LNCaP clone FGC (cell line): Measurements from ENCODE around the gene SFRP4.

Experiments used
- DNase-seq: peaks from one replicate; pipeline ENCODE4 v3.0.0-alpha.2; 2011; ENCODE audit warnings: low read depth
- H3K4me3 ChIP-seq: 2 replicates; pipeline ENCODE4 v1.5.1; 2011; ENCODE audit warnings: mild to moderate bottlenecking, low read depth, low read length, control low read depth
- TF ChIP-seq, protein P1 (sequence below): IDR thresholded peaks from 2 replicates; pipeline ENCODE4 v1.5.1; 2012; ENCODE audit warnings: mild to moderate bottlenecking; ENCODE audit not compliant: control insufficient read depth, insufficient read depth; ENCODE audit errors: extremely low read depth

SFRP4 gene

DNA sequence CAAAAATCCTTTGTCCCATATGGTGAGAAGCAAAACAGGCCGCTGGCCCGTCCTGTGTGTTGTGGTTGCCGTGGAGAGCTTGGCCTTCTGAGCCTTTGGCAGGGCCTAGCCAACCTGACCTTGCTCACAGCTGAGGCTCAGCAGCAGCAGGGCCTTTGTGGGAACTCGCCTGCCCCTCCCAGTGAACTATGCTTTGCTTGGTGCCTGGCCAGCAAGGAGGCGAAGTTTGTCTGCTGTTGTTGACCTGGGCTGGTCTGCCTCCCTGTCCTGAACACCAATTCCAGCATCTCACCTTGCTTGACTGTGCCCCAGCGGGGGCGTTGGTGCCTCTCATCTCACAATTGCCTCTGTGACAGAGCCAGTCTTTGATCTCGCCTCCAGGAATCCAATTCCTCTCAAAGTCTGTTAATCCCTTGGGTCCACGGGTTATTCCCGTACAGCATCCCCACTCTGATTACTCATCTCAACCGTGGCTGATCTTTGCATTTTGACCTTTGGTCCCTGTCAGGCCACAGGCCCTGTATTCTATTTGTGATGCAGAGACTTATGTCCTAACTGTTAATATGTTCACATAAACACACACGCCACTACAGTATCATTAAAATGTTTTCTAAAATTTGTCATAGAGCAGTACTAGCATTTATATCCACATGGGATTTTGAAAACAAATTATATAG is 26.5 kb upstream of the SFRP4 start:
- no peak overlapping the region for H3K4me3 ChIP-seq
- no peak for DNase-seq
- TF ChIP-seq, protein P1, sequence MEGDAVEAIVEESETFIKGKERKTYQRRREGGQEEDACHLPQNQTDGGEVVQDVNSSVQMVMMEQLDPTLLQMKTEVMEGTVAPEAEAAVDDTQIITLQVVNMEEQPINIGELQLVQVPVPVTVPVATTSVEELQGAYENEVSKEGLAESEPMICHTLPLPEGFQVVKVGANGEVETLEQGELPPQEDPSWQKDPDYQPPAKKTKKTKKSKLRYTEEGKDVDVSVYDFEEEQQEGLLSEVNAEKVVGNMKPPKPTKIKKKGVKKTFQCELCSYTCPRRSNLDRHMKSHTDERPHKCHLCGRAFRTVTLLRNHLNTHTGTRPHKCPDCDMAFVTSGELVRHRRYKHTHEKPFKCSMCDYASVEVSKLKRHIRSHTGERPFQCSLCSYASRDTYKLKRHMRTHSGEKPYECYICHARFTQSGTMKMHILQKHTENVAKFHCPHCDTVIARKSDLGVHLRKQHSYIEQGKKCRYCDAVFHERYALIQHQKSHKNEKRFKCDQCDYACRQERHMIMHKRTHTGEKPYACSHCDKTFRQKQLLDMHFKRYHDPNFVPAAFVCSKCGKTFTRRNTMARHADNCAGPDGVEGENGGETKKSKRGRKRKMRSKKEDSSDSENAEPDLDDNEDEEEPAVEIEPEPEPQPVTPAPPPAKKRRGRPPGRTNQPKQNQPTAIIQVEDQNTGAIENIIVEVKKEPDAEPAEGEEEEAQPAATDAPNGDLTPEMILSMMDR: no peak

DNA sequence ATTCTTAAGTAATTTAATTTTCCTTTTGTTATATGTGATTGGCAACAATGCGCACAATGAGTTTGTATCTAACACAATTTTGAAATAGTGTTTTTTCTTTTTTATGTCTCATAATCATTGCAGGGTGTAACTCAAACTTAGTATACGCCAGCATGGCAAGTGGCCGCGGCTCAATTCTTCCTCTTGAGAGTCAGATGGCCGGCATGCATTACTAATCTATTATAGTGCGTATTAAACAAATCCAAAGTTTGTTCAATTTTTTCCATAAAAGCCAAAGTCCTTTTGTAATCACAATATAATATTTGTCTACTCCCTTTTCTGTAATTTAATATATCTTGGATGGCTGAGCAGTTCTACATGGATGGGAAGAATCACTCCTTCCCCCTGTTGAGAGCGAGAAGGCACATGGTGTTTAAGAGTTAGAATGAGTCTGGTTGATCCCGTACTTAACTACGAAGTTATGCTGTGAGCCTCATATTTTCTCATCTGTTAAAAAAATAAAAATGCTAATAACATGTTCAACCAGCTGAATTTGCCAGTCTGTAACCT is 16.5 kb upstream of the SFRP4 start:
- TF ChIP-seq, protein P1: no peak
- H3K4me3 ChIP-seq: no peak overlapping the region
- DNase-seq: no peak

DNA sequence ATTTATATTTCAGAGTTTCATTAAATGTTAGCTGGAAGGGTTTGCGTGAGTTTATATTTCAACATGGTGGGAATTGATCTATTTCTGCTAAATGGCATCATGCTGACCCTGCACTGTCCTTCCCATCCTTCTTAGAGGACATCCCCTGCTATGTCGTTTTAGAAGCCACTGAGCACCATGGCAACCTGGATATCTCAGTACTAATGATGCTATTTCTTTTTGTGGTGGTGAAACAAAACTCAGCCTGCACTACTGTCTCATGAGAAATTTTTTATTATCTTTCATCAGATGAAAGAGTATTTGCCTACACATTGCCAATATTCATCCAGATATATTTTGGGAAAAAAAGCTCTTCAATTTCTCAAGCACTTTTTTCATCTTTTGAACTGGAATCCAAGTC is 15.9 kb upstream of the SFRP4 start:
- H3K4me3 ChIP-seq: no peak overlapping the region
- no peak for DNase-seq
- TF ChIP-seq, protein P1: no peak

DNA sequence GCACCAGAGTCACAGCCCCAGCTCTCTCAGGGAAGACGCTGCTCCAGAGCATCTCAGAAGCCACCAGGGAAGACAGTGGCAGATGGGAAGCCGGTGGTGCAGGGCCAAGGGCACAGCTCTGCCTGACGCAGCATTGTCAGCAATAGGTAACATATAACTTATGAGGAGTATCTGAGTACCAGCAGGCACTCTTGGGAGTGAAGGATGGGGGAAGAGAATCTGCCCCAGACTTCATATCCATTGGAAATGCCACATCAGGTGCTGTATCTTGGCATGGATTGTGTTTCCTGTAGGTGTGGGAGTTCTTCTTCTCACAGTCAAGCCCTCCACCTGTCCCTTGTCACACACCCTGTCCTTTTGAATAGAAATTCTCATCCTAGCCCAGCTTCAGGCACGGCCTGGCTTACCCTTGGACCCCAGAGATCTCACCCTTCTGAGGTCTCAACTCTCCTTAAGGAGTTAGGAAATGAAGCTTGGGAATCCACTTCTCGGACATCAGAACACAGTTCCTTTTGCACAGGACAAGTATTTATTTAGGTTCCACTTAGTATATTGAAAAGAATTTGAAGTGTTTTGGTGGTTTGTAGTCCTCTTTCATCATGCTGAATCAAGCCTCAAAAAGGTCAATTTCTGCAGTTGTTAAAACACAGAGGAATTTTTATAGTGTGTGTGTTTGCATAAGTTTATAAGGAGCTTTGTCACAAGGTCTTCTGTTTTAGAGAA is 13.8 kb upstream of the SFRP4 start:
- DNase-seq: no peak
- TF ChIP-seq, protein P1: no peak
- no peak overlapping the region for H3K4me3 ChIP-seq

DNA sequence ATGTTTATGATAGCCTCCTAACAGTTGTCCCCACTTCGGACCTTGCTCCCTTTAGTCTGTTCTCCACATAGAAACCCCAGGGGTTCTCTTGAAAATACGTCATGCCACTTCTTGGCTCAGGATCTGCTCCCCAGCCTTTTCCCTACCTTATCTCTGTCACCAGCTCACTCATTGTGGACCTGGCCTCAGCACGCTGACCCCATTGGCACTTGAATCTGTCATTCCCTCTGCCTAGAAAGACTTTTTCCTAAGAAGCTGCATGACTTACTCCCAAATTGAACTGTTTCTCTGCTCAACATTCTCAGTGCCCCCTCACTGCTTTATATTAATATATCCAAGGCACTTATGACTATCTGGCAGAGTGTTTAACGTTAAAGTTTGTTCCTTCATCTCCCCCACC is 12.3 kb upstream of the SFRP4 start:
- TF ChIP-seq, protein P1: no peak
- no peak overlapping the region for H3K4me3 ChIP-seq
- DNase-seq: no peak

DNA sequence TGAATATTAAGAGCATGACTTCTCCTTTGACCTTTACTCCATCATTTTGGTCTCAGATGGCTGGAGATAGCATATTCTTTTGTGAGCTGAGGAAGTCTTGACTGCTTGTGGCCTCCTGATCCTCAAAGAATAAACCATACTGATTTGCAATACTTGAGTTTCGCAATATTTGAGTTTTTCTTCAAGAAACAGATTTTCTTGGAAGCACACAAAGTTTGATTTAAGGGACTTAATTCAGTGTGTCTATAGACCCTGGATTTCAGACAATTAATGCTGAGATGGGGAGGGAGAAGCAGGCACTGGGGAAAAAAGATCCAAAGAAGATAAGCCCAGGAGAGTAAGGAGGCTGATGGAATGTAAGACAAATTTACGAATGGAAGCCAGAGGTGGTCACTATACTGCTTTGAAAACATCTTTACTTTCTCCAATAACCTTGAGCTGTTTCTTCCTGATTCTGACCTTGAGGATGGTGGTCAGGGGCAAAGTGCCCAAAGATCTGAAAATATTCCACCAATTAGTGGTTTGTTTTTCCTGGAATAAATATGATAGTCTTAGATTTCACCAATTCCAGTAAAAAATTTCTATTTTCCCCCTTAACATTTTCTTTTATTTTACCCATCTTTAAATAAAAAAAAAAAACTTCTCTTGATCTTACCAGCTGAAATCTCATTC is 11.3 kb upstream of the SFRP4 start:
- TF ChIP-seq, protein P1: no peak
- DNase-seq: no peak
- no peak overlapping the region for H3K4me3 ChIP-seq
